Ascending aorta (tissue), 2 donors: Measurements from ENCODE around the gene GSN. TPM values are rescaled to one million over a fixed set of nuclear protein-coding genes. Genes with fewer than 3 reads are reported as not detected.
A peak's percentile ranks its signal among the peaks of the same experiment; 100 is the strongest.

Experiments used
- DNase-seq, 2 donors: peaks; one replicate each; pipeline ENCODE4 v3.0.0-alpha.2; 2019; ENCODE audit warnings: low spot score in 2 of 2
- H3K27ac ChIP-seq, 2 donors: fragments of 200-600 bp; sonication (generic); one replicate each; pipeline ENCODE4 v1.5.1; 2016 to 2017; ENCODE audit warnings: mild to moderate bottlenecking in 1 of 2
- H3K27me3 ChIP-seq: fragments of 200-600 bp; sonication (generic); one replicate; pipeline ENCODE4 v1.5.1; 2017
- H3K36me3 ChIP-seq, 2 donors: fragments of 200-600 bp; sonication (generic); one replicate each; pipeline ENCODE4 v1.5.1; 2016
- H3K4me1 ChIP-seq, 2 donors: fragments of 200-600 bp; sonication (generic); one replicate each; pipeline ENCODE4 v1.5.1; 2016 to 2017; ENCODE audit warnings: mild to moderate bottlenecking in 1 of 2
- H3K4me3 ChIP-seq, 2 donors: fragments of 200-600 bp; sonication (generic); one replicate each; pipeline ENCODE4 v1.5.1; 2016 to 2017; ENCODE audit warnings: mild to moderate bottlenecking in 1 of 2
- H3K9me3 ChIP-seq, 2 donors: fragments of 200-600 bp; sonication (generic); one replicate each; pipeline ENCODE4 v1.5.1; 2016
- intact Hi-C: fragments of 100-400 bp; cut with DNase I; formaldehyde crosslinking; loops from one replicate; pipeline ENCODE4 v1.15.1; 2023
- total RNA-seq: library from RNA; depleted of rRNA; stranded (reverse); fragments of >200 nt; gene quantifications from one replicate; pipeline ENCODE4 v1.1.0, GENCODE V29; 2016
- TF ChIP-seq, protein P1 (sequence below), 3 experiments: fragments of 200-600 bp in 2 of 3; fragments of 450-650 bp in 1 of 3; sonication (generic) in 2 of 3; IDR thresholded peaks; one replicate each; pipeline ENCODE4 v1.5.1; 2016 to 2019; ENCODE audit warnings: antibody characterized with exemption in 3 of 3, mild to moderate bottlenecking in 1 of 3, moderate library complexity in 1 of 3

Gene GSN
- total RNA-seq, 1 donor from 2014 or later, result 3,012 TPM

DNA sequence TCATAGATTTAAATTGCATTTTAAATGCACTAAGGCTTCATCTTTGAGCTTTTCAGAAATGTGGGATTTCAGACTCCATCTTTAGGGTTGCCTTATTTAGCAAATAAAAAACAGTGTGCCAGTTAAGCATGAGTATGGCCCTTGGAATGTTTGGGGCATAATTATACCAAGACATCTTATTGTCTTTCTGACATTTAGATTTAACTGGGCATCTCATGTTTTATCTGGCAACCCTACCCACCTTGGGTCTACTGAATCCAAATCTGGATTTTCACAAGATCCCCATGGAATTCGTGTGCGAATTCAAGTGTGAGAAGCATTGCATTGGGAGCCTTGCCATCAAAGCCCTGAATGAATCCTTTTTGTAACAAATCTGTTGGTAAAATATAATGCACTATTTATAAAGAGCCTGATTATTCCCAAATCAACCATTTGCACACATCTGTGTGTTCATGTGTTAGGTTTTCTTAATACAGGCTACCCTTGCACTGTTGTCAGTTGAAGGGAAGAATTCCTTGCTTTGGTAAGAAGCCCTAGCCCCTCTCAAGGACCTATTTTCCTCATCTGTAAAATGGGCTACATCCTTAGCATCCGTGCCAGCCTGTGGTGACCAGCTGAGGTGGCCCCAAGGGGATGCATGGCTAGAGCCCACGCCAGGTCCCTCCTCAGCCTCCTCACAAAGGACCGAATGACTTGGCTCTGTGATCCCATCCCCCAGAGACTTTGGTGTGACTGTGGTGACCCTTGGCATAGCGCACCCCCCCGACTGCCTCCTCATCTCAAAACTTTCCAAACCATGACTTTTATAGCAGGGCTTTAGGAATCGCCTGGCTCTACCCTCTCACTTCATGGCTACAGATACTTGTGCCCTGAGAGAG, 8.1 kb downstream of the GSN start:
- Histone ChIP-seq H3K4me3 (peak overlapping the region in 1 of 2 donors; percentile 27), H3K4me1 (peaks cover 69 to 92% of the 10 kb centered on the region in 2 donors), H3K9me3 (no peaks in the 10 kb centered on the region), H3K36me3 (no peaks in the 10 kb centered on the region), H3K27me3 (no peaks in the 10 kb centered on the region), H3K27ac (peak overlapping the region; percentile 98 to 99)
- DNase-seq, result no peak
- TF ChIP-seq, protein P1, sequence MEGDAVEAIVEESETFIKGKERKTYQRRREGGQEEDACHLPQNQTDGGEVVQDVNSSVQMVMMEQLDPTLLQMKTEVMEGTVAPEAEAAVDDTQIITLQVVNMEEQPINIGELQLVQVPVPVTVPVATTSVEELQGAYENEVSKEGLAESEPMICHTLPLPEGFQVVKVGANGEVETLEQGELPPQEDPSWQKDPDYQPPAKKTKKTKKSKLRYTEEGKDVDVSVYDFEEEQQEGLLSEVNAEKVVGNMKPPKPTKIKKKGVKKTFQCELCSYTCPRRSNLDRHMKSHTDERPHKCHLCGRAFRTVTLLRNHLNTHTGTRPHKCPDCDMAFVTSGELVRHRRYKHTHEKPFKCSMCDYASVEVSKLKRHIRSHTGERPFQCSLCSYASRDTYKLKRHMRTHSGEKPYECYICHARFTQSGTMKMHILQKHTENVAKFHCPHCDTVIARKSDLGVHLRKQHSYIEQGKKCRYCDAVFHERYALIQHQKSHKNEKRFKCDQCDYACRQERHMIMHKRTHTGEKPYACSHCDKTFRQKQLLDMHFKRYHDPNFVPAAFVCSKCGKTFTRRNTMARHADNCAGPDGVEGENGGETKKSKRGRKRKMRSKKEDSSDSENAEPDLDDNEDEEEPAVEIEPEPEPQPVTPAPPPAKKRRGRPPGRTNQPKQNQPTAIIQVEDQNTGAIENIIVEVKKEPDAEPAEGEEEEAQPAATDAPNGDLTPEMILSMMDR (IDR thresholded peaks at IDR 0.05), result no peak
- intact Hi-C loops, result loop anchor here (10.0 kb wide), 1 partner anchor 201 kb away; the partner anchor contains the start of gene CNTRL

DNA sequence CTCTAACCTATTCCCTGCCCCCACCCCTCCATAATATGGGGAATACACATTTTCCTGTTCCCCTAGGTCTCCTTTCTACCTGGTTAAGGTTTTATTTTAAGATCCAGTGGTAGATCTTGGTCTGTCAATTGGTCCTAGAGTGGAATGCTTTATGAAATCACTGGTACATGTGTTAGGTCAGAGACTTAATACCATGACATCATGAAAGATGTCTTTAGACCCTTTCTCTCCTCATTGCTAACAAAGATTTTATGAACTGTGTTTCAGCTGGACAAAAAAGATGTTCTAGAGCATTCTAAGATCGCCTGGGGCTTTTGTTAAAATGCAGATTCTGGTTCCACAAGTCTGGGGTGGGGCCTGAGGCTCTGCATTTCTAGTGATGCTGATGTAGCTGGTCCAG, 9.1 kb downstream of the GSN start:
- intact Hi-C loops, result loop anchor here (10.0 kb wide), 1 partner anchor 202 kb away; the partner anchor contains the start of gene CNTRL

DNA sequence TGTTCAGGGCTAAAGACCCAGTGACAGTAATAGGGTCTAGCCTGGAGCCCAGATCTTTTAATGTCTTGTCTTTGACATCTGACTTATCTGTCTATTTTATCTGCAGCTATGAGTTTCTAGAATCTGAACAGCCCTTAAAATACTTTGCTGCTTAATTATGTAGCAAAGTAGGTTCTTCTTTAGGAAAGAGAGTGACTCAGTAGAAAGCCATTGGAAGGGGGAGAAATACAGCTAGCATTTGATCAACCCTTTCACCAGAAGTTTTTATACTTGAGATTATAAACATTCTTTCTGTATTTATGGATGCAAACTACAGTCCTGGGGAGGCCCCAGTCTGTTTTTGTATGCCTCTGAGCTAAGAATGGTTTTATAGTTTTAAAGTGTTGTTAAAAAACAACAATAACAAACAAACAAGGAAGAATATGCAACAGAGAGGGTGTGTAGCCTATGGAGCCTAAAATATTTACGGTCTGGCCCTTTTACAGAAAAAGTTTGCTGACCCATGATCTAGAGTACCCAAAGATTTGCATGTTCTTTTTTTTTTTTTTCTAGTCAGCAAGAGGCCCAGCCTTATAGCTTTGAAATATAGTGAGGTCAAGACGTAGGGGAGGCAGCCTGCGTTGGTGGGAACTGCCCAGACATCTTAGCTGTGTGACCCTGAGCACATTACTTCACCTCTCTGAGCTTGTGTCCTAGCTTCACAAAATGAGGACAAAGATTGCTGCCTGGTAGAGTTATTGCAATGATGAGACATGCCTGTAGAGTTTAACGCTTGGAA, 9.7 kb downstream of the GSN start:
- H3K9me3 ChIP-seq, result no peaks in the 10 kb centered on the region
- H3K4me3 ChIP-seq, result peak overlapping the region in 1 of 2 donors; percentile 2
- H3K4me1 ChIP-seq, result peaks cover 70 to 93% of the 10 kb centered on the region in 2 donors
- H3K36me3 ChIP-seq, result no peaks in the 10 kb centered on the region
- H3K27me3 ChIP-seq, result no peaks in the 10 kb centered on the region
- peak overlapping the region; percentile 98 to 99 for H3K27ac ChIP-seq
- intact Hi-C loops, result loop anchor here (2.0 to 10.0 kb wide), 2 partner anchors 21 to 203 kb away; partner anchors contain the start of gene CNTRL
- DNase-seq, result no peak
- TF ChIP-seq, protein P1 (IDR thresholded peaks at IDR 0.05), result no peak

More for the DNA sequence above, 9.1 kb downstream of the GSN start:
- Histone ChIP-seq H3K27me3 (no peaks in the 10 kb centered on the region), H3K27ac (peak overlapping the region; percentile 98 to 99), H3K36me3 (no peaks in the 10 kb centered on the region), H3K9me3 (no peaks in the 10 kb centered on the region), H3K4me3 (peak overlapping the region in 1 of 2 donors; percentile 2), H3K4me1 (peaks cover 72 to 93% of the 10 kb centered on the region in 2 donors)
- no peak for DNase-seq
- TF ChIP-seq, protein P1 (IDR thresholded peaks at IDR 0.05), result no peak

DNA sequence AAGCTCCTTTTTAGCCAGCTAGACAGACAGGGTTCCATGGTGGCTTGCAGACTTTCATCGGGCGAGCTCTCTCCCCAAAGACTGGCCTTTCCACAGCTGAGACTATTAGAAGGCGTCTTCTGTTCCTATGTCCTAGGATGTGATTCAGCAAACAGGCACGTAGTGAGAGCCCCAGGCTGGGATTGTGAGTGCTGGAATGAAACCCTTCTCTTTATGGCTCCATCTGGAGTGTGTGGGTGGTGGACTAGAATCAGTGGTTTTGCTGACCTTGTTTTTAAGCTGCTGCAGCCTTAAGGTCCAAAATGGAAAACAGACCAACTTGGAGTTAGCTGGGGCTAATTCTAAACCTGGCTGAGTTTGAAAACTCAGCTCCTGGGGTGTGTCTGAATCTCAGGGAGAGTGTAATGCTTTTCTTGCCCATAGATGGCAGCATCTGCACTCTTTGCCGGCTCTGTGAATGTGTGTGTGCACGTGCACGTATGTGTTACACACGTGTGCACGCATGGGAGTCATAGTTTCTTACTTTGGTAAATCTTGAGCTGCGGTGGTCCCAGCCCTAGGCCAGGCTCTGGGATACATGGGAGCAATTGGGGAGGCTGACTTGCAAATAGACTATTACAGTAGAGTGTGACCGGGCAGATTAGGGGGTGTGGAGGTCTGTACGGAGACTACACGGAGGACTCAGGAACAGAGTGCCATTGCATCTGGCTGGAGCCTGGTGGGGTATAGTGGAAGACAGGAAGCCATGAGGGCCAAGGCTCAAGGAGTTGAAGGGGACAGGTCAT, 10.7 kb downstream of the GSN start:
- Histone ChIP-seq H3K36me3 (no peaks in the 10 kb centered on the region), H3K4me3 (peak overlapping the region in 1 of 2 donors; percentile 21), H3K27ac (peak overlapping the region; percentile 98 to 99), H3K9me3 (no peaks in the 10 kb centered on the region), H3K27me3 (no peaks in the 10 kb centered on the region), H3K4me1 (peaks cover 74 to 96% of the 10 kb centered on the region in 2 donors)
- DNase-seq, result peak in 1 of 2 donors; percentile 92
- intact Hi-C loops, result loop anchor here (2.0 to 10.0 kb wide), 2 partner anchors 20 to 204 kb away; partner anchors contain the start of gene CNTRL
- TF ChIP-seq, protein P1 (IDR thresholded peaks at IDR 0.05), result peak; percentile 74 to 89 (median 84)
